ENCODE results near the gene RAB11FIP4. TPM values are rescaled to one million over a fixed set of nuclear protein-coding genes. Genes with fewer than 3 reads are reported as not detected.

Gene RAB11FIP4
- total and polyA plus RNA-seq, 2 donors (not counting 3 experiments of a cell fraction or from before 2014, with no cell fraction given): 0.08 to 0.38 TPM

DNA sequence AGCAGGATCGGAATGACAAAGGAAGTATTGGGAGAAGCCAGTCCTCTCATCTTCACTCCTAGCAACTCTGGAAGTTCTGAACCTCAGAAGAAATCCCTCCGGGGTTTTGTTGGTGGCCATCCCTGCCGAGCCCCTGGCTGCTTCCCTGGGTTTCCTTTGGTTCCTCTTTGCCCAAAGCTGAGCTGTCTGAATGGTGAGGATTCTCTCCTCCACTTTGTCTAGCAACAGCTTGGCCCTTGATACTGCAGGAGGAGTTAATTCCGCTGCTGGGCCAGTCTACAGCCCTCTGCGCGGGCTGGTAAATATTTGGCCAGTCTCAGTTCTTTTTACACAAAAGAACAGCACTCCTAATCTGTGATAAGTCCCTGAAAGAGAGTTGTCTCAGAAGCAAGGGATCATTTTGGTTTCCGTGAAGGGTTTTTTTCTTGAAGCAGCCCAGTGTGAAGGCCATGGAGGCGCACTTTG, 170.9 kb downstream of the RAB11FIP4 start:
- Histone ChIP-seq H3K4me2 (ENCODE audit: insufficient read depth, low read length) (peak overlapping the region; percentile 90), H3K36me3 (ENCODE audit: control insufficient read depth in 2 of 2, extremely low read depth in 1 of 2, insufficient read depth in 2 of 2, low read length in 2 of 2) (peaks cover 0 to 3% of the 10 kb centered on the region in 2 experiments), H3K9me1 (replicated peaks; ENCODE audit: control insufficient read depth, extremely low read depth, insufficient read depth, low read length) (no peaks in the 10 kb centered on the region), H3K4me3 (replicated peaks in 1 of 3; ENCODE audit: insufficient read depth in 1 of 3, low read depth in 1 of 3, low read length in 3 of 3) (no peak overlapping the region), H4K20me1 (replicated peaks; ENCODE audit: control insufficient read depth, extremely low read depth, insufficient read depth, low read length) (no peaks in the 10 kb centered on the region), H2AFZ (ENCODE audit: low read depth, low read length) (no peak overlapping the region), H3K27me3 (ENCODE audit: control insufficient read depth in 2 of 2, insufficient read depth in 2 of 2, low read length in 2 of 2) (no peaks in the 10 kb centered on the region), H3K27ac (ENCODE audit: insufficient read depth, low read depth, low read length) (peak overlapping the region; percentile 91), H3K9me3 (replicated peaks; ENCODE audit: control insufficient read depth, insufficient read depth, low read length) (no peaks in the 10 kb centered on the region), H3K9ac (replicated peaks; ENCODE audit: extremely low read depth, insufficient read depth, low read length) (peak overlapping the region; percentile 86), H3K4me1 (ENCODE audit: control insufficient read depth, extremely low read depth, insufficient read depth, low read length) (peaks cover 30% of the 10 kb centered on the region), H3K79me2 (ENCODE audit: control insufficient read depth, insufficient read depth, low read length) (peaks cover 82% of the 10 kb centered on the region)
- POLR2A ChIA-PET: interaction anchor here (1.8 to 2.4 kb wide), 2 partner anchors 18 to 160 kb away, joined by 5 to 8 read pairs; no protein-coding TSS in a partner anchor
- intact Hi-C loops (cut with micrococcal nuclease): no loop called here
- dilution Hi-C loops (cut with MboI; ENCODE audit: extremely low pct_ligation_motif_present, low sequenced_read_pairs): no loop called here
- no peak for FAIRE-seq
- BruUV-seq (replicated peaks): no TSS peak
- TF ChIP-seq GATA2 (IDR thresholded peaks at IDR 0.05; ENCODE audit: insufficient read depth, insufficient read length, low read depth, low read length): no peak
- TF ChIP-seq EZH2 (IDR thresholded peaks at IDR 0.05; ENCODE audit: borderline replicate concordance, low read depth, low read length, severe bottlenecking): no peak
- TF ChIP-seq, protein P1, sequence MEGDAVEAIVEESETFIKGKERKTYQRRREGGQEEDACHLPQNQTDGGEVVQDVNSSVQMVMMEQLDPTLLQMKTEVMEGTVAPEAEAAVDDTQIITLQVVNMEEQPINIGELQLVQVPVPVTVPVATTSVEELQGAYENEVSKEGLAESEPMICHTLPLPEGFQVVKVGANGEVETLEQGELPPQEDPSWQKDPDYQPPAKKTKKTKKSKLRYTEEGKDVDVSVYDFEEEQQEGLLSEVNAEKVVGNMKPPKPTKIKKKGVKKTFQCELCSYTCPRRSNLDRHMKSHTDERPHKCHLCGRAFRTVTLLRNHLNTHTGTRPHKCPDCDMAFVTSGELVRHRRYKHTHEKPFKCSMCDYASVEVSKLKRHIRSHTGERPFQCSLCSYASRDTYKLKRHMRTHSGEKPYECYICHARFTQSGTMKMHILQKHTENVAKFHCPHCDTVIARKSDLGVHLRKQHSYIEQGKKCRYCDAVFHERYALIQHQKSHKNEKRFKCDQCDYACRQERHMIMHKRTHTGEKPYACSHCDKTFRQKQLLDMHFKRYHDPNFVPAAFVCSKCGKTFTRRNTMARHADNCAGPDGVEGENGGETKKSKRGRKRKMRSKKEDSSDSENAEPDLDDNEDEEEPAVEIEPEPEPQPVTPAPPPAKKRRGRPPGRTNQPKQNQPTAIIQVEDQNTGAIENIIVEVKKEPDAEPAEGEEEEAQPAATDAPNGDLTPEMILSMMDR (IDR thresholded peaks at IDR 0.05; ENCODE audit: extremely low read depth in 1 of 2, insufficient read depth in 1 of 2, low read depth in 1 of 2, low read length in 2 of 2): no peak
- TF ChIP-seq MYC (IDR thresholded peaks at IDR 0.05; ENCODE audit: low read depth, low read length): no peak
- TF ChIP-seq JUN (IDR thresholded peaks at IDR 0.05; ENCODE audit: borderline replicate concordance, insufficient read depth, insufficient read length, low read depth): no peak
- TF ChIP-seq POLR2AphosphoS5 (IDR thresholded peaks at IDR 0.05; ENCODE audit: insufficient read depth, low read depth, low read length): no peak
- TF ChIP-seq, protein P2, sequence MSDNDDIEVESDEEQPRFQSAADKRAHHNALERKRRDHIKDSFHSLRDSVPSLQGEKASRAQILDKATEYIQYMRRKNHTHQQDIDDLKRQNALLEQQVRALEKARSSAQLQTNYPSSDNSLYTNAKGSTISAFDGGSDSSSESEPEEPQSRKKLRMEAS (IDR thresholded peaks at IDR 0.05; ENCODE audit: insufficient read depth, insufficient read length): no peak
- CTCF ChIA-PET: interaction anchor here (0.9 to 9.7 kb wide), 8 partner anchors 10 to 280 kb away, joined by 3 to 187 read pairs (median 4); no protein-coding TSS in a partner anchor
- DNase-seq (ENCODE audit: low read depth, low spot score): no peak
